K562 (cell line): ENCODE measurements around the gene EEPD1. TPM values are rescaled to one million over a fixed set of nuclear protein-coding genes. Genes with fewer than 3 reads are reported as not detected.

ENCODE experiments used
- ATAC-seq: fragments of 200-7000 bp; cut with Tn5 transposase; 3 replicates; pipeline ENCODE4 v1.9.1; 2020; ENCODE audit warnings: moderate library complexity
- BruUV-seq: library from RNA; stranded (reverse); fragments of 400-500 nt; replicated peaks from 2 replicates; lab custom pipeline; 2021; lab: Mats Ljungman, UMichigan
- CTCF ChIA-PET: fragments of 300-600 bp; formaldehyde crosslinking; extraction: SDS; loops from one replicate; lab custom pipeline; 2021; ENCODE audit warnings: low intra/inter-chr PET ratio; lab: Yijun Ruan, JAX
- POLR2A ChIA-PET: fragments of 300-600, 350-650 bp; sonication (Branson Sonifier 250); formaldehyde crosslinking; extraction: SDS; loops from one replicate; lab custom pipeline; 2021; ENCODE audit warnings: antibody characterized with exemption, inconsistent platforms; lab: Yijun Ruan, JAX
- DNase-seq, 4 experiments: peaks; one replicate each; pipeline versions ENCODE4 v3.0.0 to v3.0.0-alpha.2; 2011 to 2018; ENCODE audit warnings: low spot score in 3 of 4, mixed read lengths in 3 of 4; ENCODE audit errors: extremely low read depth in 1 of 4
- FAIRE-seq: peaks from 2 replicates; lab custom pipeline; 2011; peaks lifted over from hg19 to GRCh38; lab: Jason Lieb, UNC
- H2AFZ ChIP-seq: 2 replicates; pipeline ENCODE4 v1.6.0; 2011; ENCODE audit warnings: low read depth, low read length, control low read depth, inconsistent platforms
- H3K27ac ChIP-seq: fragments of 200-600 bp; 3 replicates; pipeline ENCODE4 v1.8.0; 2011; ENCODE audit warnings: low read depth, mild to moderate bottlenecking, control low read depth, inconsistent platforms, low read length, moderate library complexity, mixed read lengths; ENCODE audit errors: extremely low read depth
- H3K27me3 ChIP-seq, 2 experiments: fragments of 300-600 bp in 1 of 2; 2 replicates in 1 of 2; 3 replicates in 1 of 2; pipeline versions ENCODE4 v1.6.0 to v1.8.0; 2011; ENCODE audit warnings: inconsistent platforms in 2 of 2, low read length in 2 of 2, mild to moderate bottlenecking in 1 of 2, mixed read lengths in 1 of 2, moderate library complexity in 1 of 2; ENCODE audit not compliant: control insufficient read depth in 2 of 2, insufficient read depth in 2 of 2
- H3K36me3 ChIP-seq: fragments of 300-600 bp; 3 replicates; pipeline ENCODE4 v1.8.0; 2011; ENCODE audit warnings: mild to moderate bottlenecking, low read length, inconsistent platforms; ENCODE audit not compliant: control insufficient read depth, insufficient read depth
- H3K4me1 ChIP-seq, 2 experiments: fragments of 200-600 bp in 1 of 2; replicated peaks in 1 of 2; 2 replicates in 1 of 2; 3 replicates in 1 of 2; pipeline versions ENCODE4 v1.5.1 to v1.8.0; 2011; ENCODE audit warnings: inconsistent platforms in 2 of 2, low read length in 2 of 2, mild to moderate bottlenecking in 1 of 2, mixed read lengths in 1 of 2, moderate library complexity in 1 of 2; ENCODE audit not compliant: control insufficient read depth in 2 of 2, insufficient read depth in 2 of 2
- H3K4me2 ChIP-seq: 2 replicates; pipeline ENCODE4 v1.6.1; 2011; ENCODE audit warnings: low read length, control low read depth, inconsistent platforms, mixed read lengths; ENCODE audit not compliant: insufficient read depth
- H3K4me3 ChIP-seq: fragments of 200-600 bp; sonication (generic), shearing (Covaris generic); 2 replicates; pipeline ENCODE4 v1.5.1; 2016; ENCODE audit warnings: control low read depth, inconsistent platforms
- H3K79me2 ChIP-seq: fragments of 200-600 bp; 3 replicates; pipeline ENCODE4 v1.8.0; 2011; ENCODE audit warnings: low read length, inconsistent platforms; ENCODE audit not compliant: control insufficient read depth, insufficient read depth
- H3K9ac ChIP-seq, 2 experiments: 2 replicates each; pipeline versions ENCODE4 v1.6.0 to v1.6.1; 2011; ENCODE audit warnings: low read depth in 2 of 2, low read length in 2 of 2, control low read depth in 1 of 2, inconsistent platforms in 1 of 2, mild to moderate bottlenecking in 1 of 2, mixed read lengths in 1 of 2; ENCODE audit not compliant: insufficient read depth in 1 of 2
- H3K9me1 ChIP-seq: one replicate; pipeline ENCODE4 v1.6.0; 2011; ENCODE audit warnings: inconsistent platforms, mild to moderate bottlenecking, low read length, moderate library complexity; ENCODE audit not compliant: control insufficient read depth, insufficient read depth
- H3K9me3 ChIP-seq: replicated peaks from 2 replicates; pipeline ENCODE4 v1.5.1; 2011; ENCODE audit warnings: low read depth, low read length, inconsistent platforms; ENCODE audit not compliant: control insufficient read depth, insufficient read depth
- H4K20me1 ChIP-seq: replicated peaks from 2 replicates; pipeline ENCODE4 v1.6.1; 2011; ENCODE audit warnings: low read length, inconsistent platforms, mixed read lengths; ENCODE audit not compliant: control insufficient read depth, insufficient read depth
- BCL6 ChIP-seq: fragments of 250-450 bp; sonication (Bioruptor Pico); IDR thresholded peaks from 2 replicates; pipeline ENCODE4 v1.4.0; 2020
- FOXK2 ChIP-seq, 2 experiments: fragments of 450-650 bp; IDR thresholded peaks in 1 of 2; conservative IDR thresholded peaks in 1 of 2; 2 replicates each; pipeline ENCODE4 v1.6.1; 2016; ENCODE audit warnings: low read depth in 2 of 2, mild to moderate bottlenecking in 1 of 2
- GTF3C2 ChIP-seq: IDR thresholded peaks from 3 replicates; pipeline ENCODE4 v1.6.1; 2011; ENCODE audit warnings: borderline replicate concordance, mild to moderate bottlenecking, moderate library complexity; ENCODE audit not compliant: insufficient read length; ENCODE audit errors: extremely low read depth
- HSF4 ChIP-seq: fragments of 250-450 bp; sonication (Bioruptor Pico); IDR thresholded peaks from 2 replicates; pipeline ENCODE4 v2.1.2; 2022; ENCODE audit warnings: mild to moderate bottlenecking, moderate library complexity, borderline replicate concordance
- MYNN ChIP-seq, 2 experiments: sonication (generic); formaldehyde crosslinking in 1 of 2; IDR thresholded peaks; 2 replicates each; pipeline versions ENCODE4 v1.5.0 to v1.6.1; 2016 to 2020; ENCODE audit warnings: antibody characterized with exemption in 1 of 2, missing genetic modification reagents in 1 of 2
- RFX7 ChIP-seq: fragments of 250-450 bp; sonication (Bioruptor Pico); IDR thresholded peaks from 2 replicates; pipeline ENCODE4 v1.5.1; 2021; ENCODE audit warnings: mild to moderate bottlenecking
- ZEB2 ChIP-seq: fragments of 450-650 bp; IDR thresholded peaks from 2 replicates; pipeline ENCODE4 v1.6.1; 2016
- ZFP36 ChIP-seq: fragments of 150-350 bp; IDR thresholded peaks from 2 replicates; pipeline ENCODE4 v1.6.1; 2018; ENCODE audit warnings: low read length, low read depth; ENCODE audit not compliant: partially characterized antibody
- ZNF140 ChIP-seq: fragments of 250-450 bp; sonication (Bioruptor Pico); IDR thresholded peaks from 2 replicates; pipeline ENCODE4 v1.8.0; 2021; ENCODE audit warnings: moderate library complexity, mild to moderate bottlenecking, inconsistent platforms
- ZNF146 ChIP-seq: IDR thresholded peaks from one replicate; pipeline ENCODE4 v1.6.1; 2018; ENCODE audit warnings: missing compliant biosample characterization; ENCODE audit not compliant: unreplicated experiment
- ZNF778 ChIP-seq: fragments of 450-650 bp; formaldehyde crosslinking; IDR thresholded peaks from 2 replicates; pipeline ENCODE4 v1.4.0; 2020; ENCODE audit warnings: mild to moderate bottlenecking, moderate library complexity
- WGBS: fragments of 100-300 bp; shearing (Covaris generic); methylation state at CpG from one replicate; pipeline ENCODE4 v1.1.6; 2016; ENCODE audit warnings: low coverage, mixed read lengths; ENCODE audit not compliant: insufficient coverage; ENCODE audit errors: missing lambda C conversion rate; 5-methylcytosine and 5-hydroxymethylcytosine counted together
- in situ Hi-C: fragments of 300-500 bp; cut with MboI; formaldehyde crosslinking; loops from 4 replicates; pipeline ENCODE4 v1.15.0; 2018; ENCODE audit warnings: inconsistent platforms, mixed read lengths
- intact Hi-C: fragments of 100-400 bp; cut with micrococcal nuclease; formaldehyde crosslinking; loops from 2 replicates; pipeline ENCODE4 v1.14.2; 2022
- polyA plus RNA-seq, 8 experiments: library from polyadenylated mRNA; depleted of rRNA in 4 of 8; stranded (reverse) in 5 of 8; unstranded in 3 of 8; fragments of >200 nt; fragmentation: Nextera tagmentation in 2 of 8; fragmentation: Illumina TruSeq in 1 of 8; extraction: Ambion mirVana in 2 of 8; extraction: Trizol in 1 of 8; gene quantifications; 2 replicates each; pipeline versions ENCODE4 v1.2.1 to v1.2.3, GENCODE V29; 2011 to 2014; ENCODE audit warnings: inconsistent platforms in 1 of 8, missing spikeins in 1 of 8
- total RNA-seq, 7 experiments: library from RNA; depleted of rRNA in 6 of 7; stranded (reverse); fragments of >200 nt in 6 of 7; fragmentation: Illumina TruSeq in 2 of 7; extraction: Trizol in 2 of 7; gene quantifications; 2 replicates each; pipeline versions ENCODE4 v1.2.1 to v1.2.3, GENCODE V29; 2011 to 2021; ENCODE audit warnings: low replicate concordance in 1 of 7

Gene EEPD1
- total and polyA plus RNA-seq, 9 of the 15 experiments (the other 6 are each of a cell fraction or from before 2014, with no cell fraction given): 0.01 to 1.5 (median 0.74) TPM; not detected in 1

- H3K4me1 ChIP-seq: no peaks in the 10 kb centered on the region
- FAIRE-seq (no peak), ATAC-seq (no peak), DNase-seq (no peak)
- no peak for TF ChIP-seq HSF4
- H3K9me1 ChIP-seq: no peaks in the 10 kb centered on the region
- H3K27ac ChIP-seq: no peak overlapping the region
- CTCF ChIA-PET: no interaction called here
- intact Hi-C loops (no loop called here), in situ Hi-C loops (no loop called here)
- no peaks in the 10 kb centered on the region for H3K9me3 ChIP-seq
- no peak overlapping the region for H2AFZ ChIP-seq
- under 1% methylated on average over 7 of the region's 7 CpGs for whole genome bisulfite sequencing
- no peaks in the 10 kb centered on the region for H4K20me1 ChIP-seq
- peaks cover 7 to 16% of the 10 kb centered on the region in 2 experiments; a peak in 4 of 5 replicates for H3K27me3 ChIP-seq
- no peak overlapping the region for H3K4me3 ChIP-seq
- POLR2A ChIA-PET: interaction anchor here (0.8 to 2.0 kb wide), 2 partner anchors 9 to 20 kb away, joined by 3 to 6 read pairs; no protein-coding TSS in a partner anchor
- BruUV-seq: no TSS peak
- H3K79me2 ChIP-seq: no peaks in the 10 kb centered on the region
- no peaks in the 10 kb centered on the region for H3K36me3 ChIP-seq
- H3K9ac ChIP-seq: no peak overlapping the region
- H3K4me2 ChIP-seq: no peak overlapping the region
Observed at GRCh38 chr7:36264123-36264801, 111.2 kb downstream of the EEPD1 start.

- no peaks in the 10 kb centered on the region for H3K79me2 ChIP-seq
- H3K27ac ChIP-seq: no peak overlapping the region
- DNase-seq (no peak), FAIRE-seq (no peak), ATAC-seq (no peak)
- H3K9me3 ChIP-seq: no peaks in the 10 kb centered on the region
- no peaks in the 10 kb centered on the region for H4K20me1 ChIP-seq
- intact Hi-C loops (no loop called here), in situ Hi-C loops (no loop called here)
- ChIA-PET POLR2A (interaction anchor here (0.8 to 2.0 kb wide), 2 partner anchors 9 to 20 kb away, joined by 3 to 6 read pairs; no protein-coding TSS in a partner anchor), CTCF (no interaction called here)
- no peak overlapping the region for H3K4me2 ChIP-seq
- no peaks in the 10 kb centered on the region for H3K4me1 ChIP-seq
- WGBS: 15% methylated on average over 6 of the region's 6 CpGs
- H2AFZ ChIP-seq: no peak overlapping the region
- H3K9me1 ChIP-seq: no peaks in the 10 kb centered on the region
- no peak overlapping the region for H3K4me3 ChIP-seq
- H3K9ac ChIP-seq: no peak overlapping the region
- H3K36me3 ChIP-seq: no peaks in the 10 kb centered on the region
- H3K27me3 ChIP-seq: peaks cover 10 to 16% of the 10 kb centered on the region in 2 experiments; a peak in 4 of 5 replicates
- BruUV-seq: no TSS peak
- TF ChIP-seq FOXK2 (conservative IDR thresholded peaks at IDR 0.05 in 1 of 2, IDR thresholded peaks at IDR 0.05 in 1 of 2; ENCODE audit: low read depth in 2 of 2) (no peak), MYNN (IDR thresholded peaks at IDR 0.05) (no peak), MYNN (CRISPR knock-in tag; IDR thresholded peaks at IDR 0.05) (no peak), BCL6 (CRISPR knock-in tag) (no peak), ZEB2 (no peak), ZFP36 (no peak), ZNF146 (CRISPR knock-in tag) (no peak), RFX7 (no peak), ZNF778 (CRISPR knock-in tag) (no peak), GTF3C2 (no peak), ZNF140 (no peak)
Observed at GRCh38 chr7:36264913-36265516, 112.0 kb downstream of the EEPD1 start.
